Sigmoid colon (tissue), 3 donors: ENCODE data around the gene TBCEL.

Experiments used
- POLR2A ChIP-seq, 2 donors: fragments of 450-650 bp; IDR thresholded peaks; one replicate each; pipeline ENCODE4 v1.6.1; 2016; ENCODE audit warnings: antibody characterized with exemption in 2 of 2, mild to moderate bottlenecking in 2 of 2, moderate library complexity in 2 of 2
- TF ChIP-seq, protein P1 (sequence below), 4 experiments: fragments of 450-650 bp in 3 of 4; fragments of 200-600 bp in 1 of 4; IDR thresholded peaks; one replicate each; pipeline ENCODE4 v1.5.1; 2016 to 2019; ENCODE audit warnings: antibody characterized with exemption in 4 of 4, mild to moderate bottlenecking in 3 of 4, moderate library complexity in 2 of 4

DNA sequence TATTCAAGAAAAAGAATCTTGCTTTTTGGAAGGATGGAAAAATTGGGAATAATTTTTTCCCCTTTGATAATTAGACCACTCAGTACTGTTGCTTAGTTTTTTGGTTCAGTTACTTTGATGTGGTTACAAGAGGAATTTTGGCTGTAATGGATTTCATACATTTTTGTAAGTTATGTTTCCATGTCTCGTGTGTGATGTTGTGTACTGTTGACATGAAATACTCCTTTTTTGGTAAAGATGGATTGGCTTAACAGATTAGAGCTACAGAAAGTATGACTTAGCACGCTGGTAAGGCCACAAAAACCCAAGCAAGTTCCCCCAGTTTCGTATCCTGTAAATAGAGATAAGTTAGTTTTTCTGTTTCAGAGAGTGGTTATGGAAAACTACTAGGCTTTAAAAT, 11.9 kb downstream of the TBCEL start:
- TF ChIP-seq, protein P1, sequence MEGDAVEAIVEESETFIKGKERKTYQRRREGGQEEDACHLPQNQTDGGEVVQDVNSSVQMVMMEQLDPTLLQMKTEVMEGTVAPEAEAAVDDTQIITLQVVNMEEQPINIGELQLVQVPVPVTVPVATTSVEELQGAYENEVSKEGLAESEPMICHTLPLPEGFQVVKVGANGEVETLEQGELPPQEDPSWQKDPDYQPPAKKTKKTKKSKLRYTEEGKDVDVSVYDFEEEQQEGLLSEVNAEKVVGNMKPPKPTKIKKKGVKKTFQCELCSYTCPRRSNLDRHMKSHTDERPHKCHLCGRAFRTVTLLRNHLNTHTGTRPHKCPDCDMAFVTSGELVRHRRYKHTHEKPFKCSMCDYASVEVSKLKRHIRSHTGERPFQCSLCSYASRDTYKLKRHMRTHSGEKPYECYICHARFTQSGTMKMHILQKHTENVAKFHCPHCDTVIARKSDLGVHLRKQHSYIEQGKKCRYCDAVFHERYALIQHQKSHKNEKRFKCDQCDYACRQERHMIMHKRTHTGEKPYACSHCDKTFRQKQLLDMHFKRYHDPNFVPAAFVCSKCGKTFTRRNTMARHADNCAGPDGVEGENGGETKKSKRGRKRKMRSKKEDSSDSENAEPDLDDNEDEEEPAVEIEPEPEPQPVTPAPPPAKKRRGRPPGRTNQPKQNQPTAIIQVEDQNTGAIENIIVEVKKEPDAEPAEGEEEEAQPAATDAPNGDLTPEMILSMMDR (IDR thresholded peaks at IDR 0.05) = no peak
- no peak for TF ChIP-seq POLR2A (IDR thresholded peaks at IDR 0.05)
